ENCODE measurements around the gene BNC2. TPM values are rescaled to one million over a fixed set of nuclear protein-coding genes. Genes with fewer than 3 reads are reported as not detected.
A peak's percentile ranks its signal among the peaks of the same experiment; 100 is the strongest.

BNC2 gene
- total and polyA plus RNA-seq, 8 donors, result 0.28 to 7.6 (median 0.99) TPM

DNA sequence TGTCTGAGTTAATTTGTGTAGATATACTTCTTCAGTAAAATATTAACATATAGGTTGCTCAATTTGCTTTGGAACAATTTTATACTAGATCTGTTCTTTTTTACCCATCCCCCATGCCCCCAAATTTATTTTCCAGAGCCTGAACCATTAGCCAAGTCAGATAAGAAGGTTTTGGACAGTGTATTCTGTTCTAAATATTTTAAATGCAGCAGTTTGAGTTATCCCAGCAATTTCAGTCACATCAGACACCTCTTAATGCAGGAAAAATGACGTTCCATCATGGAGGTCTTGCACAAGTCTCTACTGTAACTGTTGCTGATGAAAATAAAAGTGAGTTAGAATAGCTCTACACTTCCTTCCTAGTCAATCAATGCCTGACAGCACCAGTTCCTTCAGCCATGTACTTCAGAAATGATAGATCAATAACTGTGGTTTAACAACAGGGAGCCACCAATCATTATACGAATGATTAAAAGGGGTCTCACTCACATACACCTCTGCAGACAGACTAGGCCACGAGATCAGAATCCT is 215.8 kb downstream of the BNC2 start:
- H3K27me3 ChIP-seq, result no peaks in the 10 kb centered on the region
- no peaks in the 10 kb centered on the region for H3K4me1 ChIP-seq
- no peaks in the 10 kb centered on the region for H3K9me3 ChIP-seq
- H3K36me3 ChIP-seq, result no peaks in the 10 kb centered on the region
- intact Hi-C loops (cut with DNase I), result no loop called here
- TF ChIP-seq, protein P1, sequence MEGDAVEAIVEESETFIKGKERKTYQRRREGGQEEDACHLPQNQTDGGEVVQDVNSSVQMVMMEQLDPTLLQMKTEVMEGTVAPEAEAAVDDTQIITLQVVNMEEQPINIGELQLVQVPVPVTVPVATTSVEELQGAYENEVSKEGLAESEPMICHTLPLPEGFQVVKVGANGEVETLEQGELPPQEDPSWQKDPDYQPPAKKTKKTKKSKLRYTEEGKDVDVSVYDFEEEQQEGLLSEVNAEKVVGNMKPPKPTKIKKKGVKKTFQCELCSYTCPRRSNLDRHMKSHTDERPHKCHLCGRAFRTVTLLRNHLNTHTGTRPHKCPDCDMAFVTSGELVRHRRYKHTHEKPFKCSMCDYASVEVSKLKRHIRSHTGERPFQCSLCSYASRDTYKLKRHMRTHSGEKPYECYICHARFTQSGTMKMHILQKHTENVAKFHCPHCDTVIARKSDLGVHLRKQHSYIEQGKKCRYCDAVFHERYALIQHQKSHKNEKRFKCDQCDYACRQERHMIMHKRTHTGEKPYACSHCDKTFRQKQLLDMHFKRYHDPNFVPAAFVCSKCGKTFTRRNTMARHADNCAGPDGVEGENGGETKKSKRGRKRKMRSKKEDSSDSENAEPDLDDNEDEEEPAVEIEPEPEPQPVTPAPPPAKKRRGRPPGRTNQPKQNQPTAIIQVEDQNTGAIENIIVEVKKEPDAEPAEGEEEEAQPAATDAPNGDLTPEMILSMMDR (IDR thresholded peaks at IDR 0.05), result no peak
- WGBS, 2 donors, result 54 to 67% methylated on average over 3 of the region's 3 CpGs
- ATAC-seq, result no peak
- H3K27ac ChIP-seq, result no peak overlapping the region
- no peak overlapping the region for H3K4me3 ChIP-seq
- no peak for DNase-seq
- no peak for FAIRE-seq

DNA sequence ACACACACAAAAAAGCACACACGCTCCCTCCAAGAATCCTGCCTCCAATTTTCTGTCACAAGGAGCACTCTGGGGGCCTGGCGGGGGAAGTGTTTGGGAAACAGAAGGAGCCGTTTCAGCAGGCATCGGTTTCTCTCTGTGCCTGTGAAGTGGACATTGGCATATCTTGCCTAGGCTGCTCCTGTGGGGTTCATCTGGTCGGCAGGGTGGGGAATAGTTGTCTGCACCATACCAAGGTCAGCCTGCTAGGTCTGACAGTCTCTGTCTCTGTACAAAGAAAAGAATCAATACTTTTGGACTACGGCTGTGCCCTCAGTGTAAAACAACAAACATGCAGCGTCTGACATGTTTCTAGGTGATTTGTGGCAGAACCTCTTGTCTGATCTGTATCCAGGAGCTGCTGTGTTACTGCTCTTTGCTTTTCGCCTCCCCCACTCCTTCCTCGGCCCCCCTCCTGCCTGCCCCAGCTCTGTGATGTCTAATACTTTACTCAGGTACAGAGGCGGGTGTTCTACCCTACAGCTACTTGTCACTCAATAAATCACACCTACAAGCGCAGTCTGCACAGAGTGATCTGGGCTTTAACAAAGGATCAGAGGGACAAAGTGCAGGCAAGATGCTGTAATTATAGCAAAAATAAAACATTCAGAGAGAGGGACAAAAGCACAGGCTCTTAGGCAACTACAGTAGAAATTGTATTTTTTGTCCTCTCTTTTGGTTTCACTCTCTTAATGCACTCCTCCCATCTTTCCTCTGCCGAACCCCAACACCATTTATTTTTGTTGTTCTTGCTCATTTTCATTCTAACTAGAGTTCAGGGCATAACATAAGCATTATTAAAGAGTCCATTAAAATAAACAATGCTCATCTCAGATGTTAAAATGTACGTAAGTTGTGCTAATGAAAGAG is 216.7 kb downstream of the BNC2 start:
- WGBS, 2 donors, result 23 to 25% methylated on average over 13 of the region's 13 CpGs
- TF ChIP-seq, protein P1 (IDR thresholded peaks at IDR 0.05), result no peak
- no peak for DNase-seq
- Histone ChIP-seq H3K9me3 (no peaks in the 10 kb centered on the region), H3K4me3 (no peak overlapping the region), H3K27me3 (no peaks in the 10 kb centered on the region), H3K4me1 (no peaks in the 10 kb centered on the region), H3K27ac (no peak overlapping the region), H3K36me3 (no peaks in the 10 kb centered on the region)
- intact Hi-C loops (cut with DNase I), result no loop called here
- FAIRE-seq, result no peak
- peak in 2 of 4 donors; percentile 27 to 42 for ATAC-seq

DNA sequence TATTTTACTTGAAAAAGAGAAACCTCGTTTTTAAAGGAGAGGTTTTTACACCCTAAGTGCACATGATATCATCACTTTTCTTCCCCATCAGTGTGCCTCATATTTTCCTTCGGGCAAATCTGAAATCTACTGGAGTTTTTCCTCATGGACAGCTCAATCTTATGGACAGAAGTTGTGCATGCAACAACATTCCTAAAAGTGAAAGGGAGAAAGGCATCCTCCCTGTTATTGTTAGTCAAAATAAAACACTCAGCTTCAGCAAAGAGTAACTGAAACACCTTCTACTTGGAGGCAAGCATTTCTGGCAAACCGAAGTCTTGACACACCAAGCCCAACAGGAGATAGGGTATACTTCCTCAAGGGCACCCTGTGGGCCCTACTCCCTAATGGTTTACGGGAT is 217.9 kb downstream of the BNC2 start:
- no peak for FAIRE-seq
- no peak for DNase-seq
- no peak overlapping the region for H3K27ac ChIP-seq

DNA sequence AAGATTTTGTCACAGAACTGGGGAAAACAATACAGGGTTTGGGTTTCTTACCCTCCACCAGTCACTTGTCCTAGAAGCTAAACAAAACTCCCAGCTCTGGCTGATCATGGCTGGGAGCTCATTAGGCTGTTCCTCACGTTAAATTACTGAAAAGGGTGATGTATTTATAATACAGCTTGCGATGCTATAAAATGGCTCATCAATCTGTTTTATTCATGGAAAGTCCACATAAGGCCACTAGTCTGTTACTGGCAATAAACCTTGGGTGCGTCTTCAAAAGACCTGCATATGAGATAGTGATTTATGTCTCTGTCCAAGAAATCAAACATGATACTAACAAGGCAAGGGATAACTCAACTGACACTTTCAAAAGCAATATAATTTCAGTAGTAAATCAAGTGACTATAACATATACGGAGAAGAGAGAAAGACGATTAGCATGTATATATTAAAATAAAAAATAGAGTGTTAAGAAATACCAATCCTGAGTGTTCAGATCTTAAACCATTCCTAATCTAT is 219.0 kb downstream of the BNC2 start:
- Histone ChIP-seq H3K4me3 (no peak overlapping the region), H3K9me3 (no peaks in the 10 kb centered on the region), H3K27ac (no peak overlapping the region), H3K4me1 (no peaks in the 10 kb centered on the region), H3K27me3 (no peaks in the 10 kb centered on the region), H3K36me3 (no peaks in the 10 kb centered on the region)
- DNase-seq (no peak), FAIRE-seq (no peak), ATAC-seq (no peak)
- intact Hi-C loops (cut with DNase I), result no loop called here
- 82 to 89% methylated on average over 5 of the region's 5 CpGs for WGBS, 2 donors
- TF ChIP-seq, protein P1 (IDR thresholded peaks at IDR 0.05), result no peak

More for the DNA sequence above, 217.9 kb downstream of the BNC2 start:
- 61 to 71% methylated on average over 4 of the region's 4 CpGs for WGBS, 2 donors
- no peak for ATAC-seq
- TF ChIP-seq, protein P1 (IDR thresholded peaks at IDR 0.05), result no peak
- H3K4me3 ChIP-seq, result no peak overlapping the region
- H3K27me3 ChIP-seq, result no peaks in the 10 kb centered on the region
- no peaks in the 10 kb centered on the region for H3K9me3 ChIP-seq
- intact Hi-C loops (cut with DNase I), result no loop called here
- H3K36me3 ChIP-seq, result no peaks in the 10 kb centered on the region
- no peaks in the 10 kb centered on the region for H3K4me1 ChIP-seq

DNA sequence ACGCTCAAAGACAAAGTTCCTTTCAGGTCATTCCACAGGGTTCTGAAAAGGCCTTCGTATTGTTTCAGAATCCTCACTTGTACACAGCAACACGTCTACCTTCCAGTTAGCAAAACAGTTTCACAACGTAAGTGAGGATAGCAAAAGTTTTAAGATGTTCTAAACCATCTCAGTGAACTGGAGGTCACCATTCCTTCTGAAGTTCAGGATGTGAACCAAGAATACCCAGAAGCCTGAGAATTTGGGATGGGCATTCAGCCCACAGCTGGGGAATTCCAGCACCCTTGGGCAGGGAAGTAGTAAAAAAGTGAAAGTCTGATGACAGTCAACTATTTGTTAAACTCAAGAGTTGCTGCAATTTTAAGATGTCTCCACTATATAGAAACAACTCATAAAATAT is 224.5 kb downstream of the BNC2 start:
- FAIRE-seq (no peak), ATAC-seq (no peak), DNase-seq (no peak)
- Histone ChIP-seq H3K4me1 (no peaks in the 10 kb centered on the region), H3K9me3 (no peaks in the 10 kb centered on the region), H3K27me3 (no peaks in the 10 kb centered on the region), H3K36me3 (no peaks in the 10 kb centered on the region), H3K4me3 (no peak overlapping the region), H3K27ac (no peak overlapping the region)
- TF ChIP-seq, protein P1 (IDR thresholded peaks at IDR 0.05), result no peak
- 70 to 88% methylated on average over 4 of the region's 4 CpGs for WGBS, 2 donors
- intact Hi-C loops (cut with DNase I), result no loop called here
